GM18520 (cell line): ENCODE measurements around the gene C6orf47.
"Not testable (repeated sequence)": the region's sequence is repeated elsewhere in the genome, so short reads cannot be mapped to it uniquely, and the experiment has no call there.

ENCODE experiments used
- ATAC-seq: cut with Tn5 transposase; IDR thresholded peaks from one replicate; pipeline ENCODE4 v1.9.1; 2021; ENCODE audit not compliant: unreplicated experiment

The C6orf47 gene

GRCh38 chr6:31660381-31661261, at the start of gene C6orf47:
C6orf47 (minus strand) TSS chr6:31660778; CDS start chr6:31659947, 831 bp downstream.
- no peak for ATAC-seq

DNA sequence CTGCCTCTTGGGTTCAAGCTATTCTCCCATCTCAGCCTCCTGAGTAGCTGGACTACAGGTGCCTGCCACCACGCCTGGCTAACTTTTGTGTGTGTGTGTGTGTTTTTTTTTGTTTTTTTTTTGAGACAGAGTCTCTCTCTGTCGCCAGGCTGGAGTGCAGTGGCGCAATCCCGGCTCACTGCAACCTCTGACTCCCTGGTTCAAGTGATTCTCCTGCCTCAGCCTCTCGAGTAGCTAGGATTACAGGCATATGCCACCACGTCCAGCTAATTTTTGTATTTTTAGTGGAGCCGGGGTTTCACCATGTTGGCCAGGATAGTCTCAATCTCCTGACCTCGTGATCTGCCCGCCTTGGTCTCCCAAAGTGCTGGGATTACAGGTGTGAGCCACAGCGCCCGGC, 48.6 kb upstream of the C6orf47 start:
- ATAC-seq = not testable (repeated sequence)

- no peak for ATAC-seq
Observed at GRCh38 chr6:31708224-31708623, 47.6 kb upstream of the C6orf47 start.

DNA sequence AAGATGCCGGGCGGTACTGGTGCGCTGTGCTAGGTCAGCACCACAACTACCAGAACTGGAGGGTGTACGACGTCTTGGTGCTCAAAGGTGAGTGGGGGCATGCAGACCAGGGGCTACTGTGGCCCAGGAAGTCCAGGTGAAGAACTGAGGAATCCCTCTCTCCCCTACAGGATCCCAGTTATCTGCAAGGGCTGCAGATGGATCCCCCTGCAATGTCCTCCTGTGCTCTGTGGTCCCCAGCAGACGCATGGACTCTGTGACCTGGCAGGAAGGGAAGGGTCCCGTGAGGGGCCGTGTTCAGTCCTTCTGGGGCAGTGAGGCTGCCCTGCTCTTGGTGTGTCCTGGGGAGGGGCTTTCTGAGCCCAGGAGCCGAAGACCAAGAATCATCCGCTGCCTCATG, 47.1 kb upstream of the C6orf47 start:
- ATAC-seq = no peak

GRCh38 chr6:31706599-31706998, 46.0 kb upstream of the C6orf47 start, which contains the start of gene LY6G6F:
LY6G6F (plus strand) TSS chr6:31706866; CDS start chr6:31706907, 41 bp downstream.
- ATAC-seq = no peak

- no peak for ATAC-seq
Observed at GRCh38 chr6:31705931-31706330, 45.4 kb upstream of the C6orf47 start.

- ATAC-seq = peak; percentile 80
Observed at GRCh38 chr6:31702819-31703716, 42.5 kb upstream of the C6orf47 start, which contains the start of gene ABHD16A. ABHD16A (minus strand) TSS chr6:31703324; CDS start chr6:31703281, 43 bp downstream.

GRCh38 chr6:31702405-31702818, 41.8 kb upstream of the C6orf47 start:
- no peak for ATAC-seq

DNA sequence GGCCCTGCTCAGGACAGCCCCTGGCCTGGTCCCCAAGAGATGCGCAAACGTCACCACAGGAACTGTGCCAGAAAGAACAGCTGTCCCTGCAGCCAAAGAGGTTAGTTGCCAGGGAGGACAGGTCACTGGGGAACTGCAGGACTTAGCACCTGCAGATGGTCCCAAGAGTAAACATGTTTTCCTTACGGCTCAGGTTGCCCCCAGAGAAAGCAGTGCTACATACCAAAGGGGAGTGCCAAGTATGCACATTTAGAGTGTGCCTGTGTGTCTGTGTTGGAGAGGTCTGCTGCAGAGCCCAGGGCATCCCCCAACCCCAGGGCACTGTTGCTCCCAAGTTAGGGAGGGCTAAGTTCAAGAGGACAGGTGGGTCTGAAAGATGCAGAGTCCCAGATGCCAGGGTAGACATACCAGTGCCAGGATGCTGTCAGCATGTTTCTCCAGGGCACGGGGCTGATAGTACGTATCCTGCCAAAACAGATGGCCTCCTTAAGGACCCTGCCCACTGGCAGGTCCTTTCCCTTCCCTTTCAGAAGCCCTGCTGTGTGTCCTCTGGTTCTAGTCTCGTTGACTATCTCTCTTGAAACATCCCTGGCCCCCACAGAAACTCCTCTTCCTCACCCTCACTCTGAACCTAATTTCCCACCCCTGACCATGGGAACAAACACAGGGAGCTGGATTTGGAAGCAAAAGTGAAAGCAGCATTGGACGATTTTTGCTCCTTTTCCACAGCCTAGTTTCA, 41.3 kb upstream of the C6orf47 start:
- ATAC-seq = no peak

DNA sequence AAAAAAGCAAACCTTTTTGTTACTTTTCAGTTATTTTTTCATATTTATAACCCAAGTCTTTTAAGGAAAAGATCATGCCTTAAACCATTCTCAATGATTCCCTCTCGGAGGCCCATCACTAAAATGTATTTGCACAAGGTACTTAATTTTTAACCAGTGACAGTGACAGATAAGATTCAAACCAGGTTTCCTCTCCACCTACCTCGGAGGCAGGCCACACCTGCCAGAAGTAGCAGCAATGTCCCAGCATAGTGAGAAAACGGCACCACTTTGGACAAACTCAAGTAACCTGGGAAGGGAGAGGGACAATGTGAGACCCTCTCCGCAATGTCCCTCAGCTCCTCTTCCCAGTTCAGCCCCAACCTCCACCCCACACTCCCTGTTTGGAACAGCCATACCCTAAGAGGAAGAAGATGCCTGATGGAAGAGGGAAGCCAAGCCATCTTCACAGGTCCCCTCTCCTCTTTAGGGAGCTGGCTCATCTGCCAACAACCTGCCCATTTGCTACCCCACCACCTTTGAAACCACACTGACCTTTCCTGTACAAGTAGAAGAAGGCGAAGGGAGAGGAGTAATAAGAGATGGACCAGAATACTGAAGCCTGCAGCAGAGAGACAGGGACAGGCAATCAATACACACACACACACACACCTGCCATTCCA, 40.3 kb upstream of the C6orf47 start:
- no peak for ATAC-seq

DNA sequence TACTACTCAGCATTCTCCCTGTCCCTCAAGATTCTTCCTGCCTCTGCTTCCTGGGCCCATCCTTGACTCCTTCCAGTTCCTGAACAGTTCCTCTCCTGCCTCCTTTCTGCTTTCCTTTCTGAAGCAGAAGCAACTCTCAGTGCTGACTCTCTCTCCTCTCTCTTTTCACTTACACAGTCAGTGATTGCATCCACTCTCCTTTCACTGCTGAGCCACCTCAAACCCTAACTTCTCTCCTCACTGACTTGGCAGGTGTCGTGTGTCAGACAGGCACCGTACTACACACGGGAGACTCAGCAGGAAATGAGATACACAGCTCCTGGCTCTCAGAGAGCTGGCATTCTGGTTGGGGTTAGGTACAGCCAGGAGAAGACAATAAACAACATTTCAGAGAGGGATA, 37.0 kb upstream of the C6orf47 start:
- ATAC-seq = no peak

GRCh38 chr6:31693535-31693934, 33.0 kb upstream of the C6orf47 start:
- no peak for ATAC-seq

DNA sequence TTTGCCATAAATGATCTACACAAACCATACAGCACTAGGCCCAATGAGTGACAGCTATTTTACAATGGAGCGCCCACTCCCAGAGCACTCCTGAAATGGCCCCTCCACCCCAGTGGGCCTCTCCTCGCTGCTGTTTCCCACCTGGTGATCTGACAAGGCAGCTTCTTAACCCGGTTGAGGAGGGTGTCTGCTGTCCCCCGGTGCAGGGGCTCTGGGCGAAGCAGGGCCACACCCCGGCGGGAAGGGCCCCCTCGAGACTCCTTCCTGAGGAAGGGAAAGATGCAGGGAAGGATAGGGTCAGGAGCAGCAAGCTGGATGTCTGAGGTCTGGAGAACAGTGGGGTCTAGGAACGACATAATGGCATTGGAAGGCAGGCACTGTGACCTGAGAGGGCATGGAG, 32.3 kb upstream of the C6orf47 start:
- no peak for ATAC-seq

DNA sequence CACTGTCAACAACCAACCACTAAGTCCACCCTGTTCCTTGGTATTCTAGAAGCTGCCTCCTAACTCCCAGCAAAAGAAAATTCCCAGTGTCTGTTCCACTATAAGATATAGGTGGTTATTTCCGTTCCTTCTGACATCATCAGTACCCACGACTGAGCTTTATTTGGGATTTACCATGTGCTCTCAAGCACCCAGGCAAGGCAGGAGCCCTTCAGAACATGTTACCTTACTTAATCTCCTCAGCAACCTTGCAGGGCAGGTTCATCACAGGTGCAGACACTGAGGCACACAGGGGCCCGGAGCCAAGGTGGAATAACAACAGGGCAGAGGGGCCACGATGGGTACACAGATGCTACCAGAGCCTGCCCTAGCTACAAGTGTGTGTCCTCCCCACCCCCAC, 31.8 kb upstream of the C6orf47 start:
- ATAC-seq = no peak

- no peak for ATAC-seq
Observed at GRCh38 chr6:31691564-31692108, 31.1 kb upstream of the C6orf47 start.

DNA sequence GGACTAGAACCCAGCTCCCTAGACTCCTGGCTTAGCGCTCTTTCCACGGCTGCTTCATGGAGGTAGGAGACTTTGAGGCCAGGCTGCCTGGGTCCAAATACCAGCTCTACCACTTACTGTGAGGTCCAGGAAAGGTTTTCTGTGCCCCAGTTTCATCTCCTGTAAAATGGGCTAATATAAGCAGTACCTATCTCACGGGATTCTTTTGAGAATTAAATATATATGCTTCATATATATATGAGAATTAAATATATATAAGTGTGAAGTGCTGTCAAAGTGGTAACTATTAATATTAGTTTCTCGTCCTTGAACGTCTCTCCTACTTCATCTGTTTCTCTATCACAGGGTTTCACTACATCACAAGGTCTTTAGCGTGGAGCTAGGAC, 30.5 kb upstream of the C6orf47 start:
- no peak for ATAC-seq

- ATAC-seq = no peak
Observed at GRCh38 chr6:31690231-31691077, 29.9 kb upstream of the C6orf47 start.

GRCh38 chr6:31689249-31690110, 28.9 kb upstream of the C6orf47 start:
- ATAC-seq = no peak
